GM10266 (cell line): Measurements from ENCODE around the gene WDR45.

Experiments used
- DNase-seq: peaks from one replicate; pipeline ENCODE4 v3.0.0; 2012; ENCODE audit errors: extremely low spot score
- CTCF ChIP-seq: IDR thresholded peaks from 2 replicates; pipeline ENCODE4 v1.5.1; 2012; ENCODE audit warnings: mild to moderate bottlenecking, low read depth; ENCODE audit not compliant: control insufficient read depth, insufficient read depth; ENCODE audit errors: missing control alignments

WDR45 gene

GRCh38 chrX:49037883-49038475 is 41.7 kb downstream of the WDR45 start:
- no peak for TF ChIP-seq CTCF
- DNase-seq, result no peak

- DNase-seq, result no peak
- no peak for TF ChIP-seq CTCF
These were observed 49.4 kb downstream of the WDR45 start for GRCh38 chrX:49030283-49030682.

DNA sequence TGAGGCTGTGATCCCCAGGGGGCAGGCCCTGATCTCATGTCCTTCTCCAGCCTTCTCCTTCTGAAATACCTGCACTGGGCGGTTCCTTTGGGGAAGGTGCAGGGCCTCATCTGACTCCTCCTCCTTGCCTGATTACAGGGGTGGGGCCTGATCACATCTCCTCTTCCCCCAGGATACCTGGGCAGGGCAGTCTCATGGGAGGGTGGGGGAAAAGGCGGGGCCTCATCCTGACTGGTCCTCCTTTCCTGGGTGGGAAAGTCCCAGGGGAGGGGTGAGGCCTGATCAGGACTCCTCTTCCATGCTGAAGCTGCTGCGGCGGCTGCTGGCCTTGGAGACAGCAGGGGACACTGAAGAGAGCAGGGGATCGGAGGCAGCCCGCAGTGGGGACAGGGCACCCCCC is 49.8 kb downstream of the WDR45 start:
- no peak for DNase-seq

More for the DNA sequence above, 49.8 kb downstream of the WDR45 start:
- TF ChIP-seq CTCF, result no peak
